ENCODE data around the gene SPAG16. TPM values are rescaled to one million over a fixed set of nuclear protein-coding genes. Genes with fewer than 3 reads are reported as not detected.
"Not testable (repeated sequence)": the region's sequence is repeated elsewhere in the genome, so short reads cannot be mapped to it uniquely, and the experiment has no call there.

Gene SPAG16
- total RNA-seq, 2 donors from 2014 or later = 27.1 to 29.2 TPM

GRCh38 chr2:213410687-213411086 lies 126.4 kb downstream of the SPAG16 start:
- DNase-seq (ENCODE audit: low spot score); H3K4me1 ChIP-seq (replicated peaks); H3K27ac ChIP-seq; H3K27me3 ChIP-seq (replicated peaks; ENCODE audit: insufficient read depth); intact Hi-C loops (cut with DNase I); H3K36me3 ChIP-seq; H3K9me3 ChIP-seq; H3K4me3 ChIP-seq: not testable (repeated sequence)
- WGBS = 92% methylated on average over 9 of the region's 9 CpGs

- Histone ChIP-seq H3K9me3 (no peaks in the 10 kb centered on the region), H3K36me3 (no peaks in the 10 kb centered on the region), H3K27me3 (replicated peaks; ENCODE audit: insufficient read depth) (no peaks in the 10 kb centered on the region), H3K27ac (no peak overlapping the region), H3K4me1 (replicated peaks) (no peaks in the 10 kb centered on the region), H3K4me3 (no peak overlapping the region)
- 76% methylated on average over 10 of the region's 10 CpGs for WGBS
- no peak for TF ChIP-seq POLR2AphosphoS5 (IDR thresholded peaks at IDR 0.05)
- no peak for TF ChIP-seq POLR2A (IDR thresholded peaks at IDR 0.05)
- TF ChIP-seq CTCF (IDR thresholded peaks at IDR 0.05) = no peak
- intact Hi-C loops (cut with DNase I) = no loop called here
- DNase-seq (ENCODE audit: low spot score) = no peak
These were observed 127.5 kb downstream of the SPAG16 start for GRCh38 chr2:213411582-213412289.

- H3K4me1 ChIP-seq (replicated peaks) = no peaks in the 10 kb centered on the region
- intact Hi-C loops (cut with DNase I) = no loop called here
- no peaks in the 10 kb centered on the region for H3K27me3 ChIP-seq (replicated peaks; ENCODE audit: insufficient read depth)
- no peaks in the 10 kb centered on the region for H3K36me3 ChIP-seq
- no peak overlapping the region for H3K27ac ChIP-seq
- no peak for DNase-seq (ENCODE audit: low spot score)
- TF ChIP-seq CTCF (IDR thresholded peaks at IDR 0.05) (no peak), POLR2AphosphoS5 (IDR thresholded peaks at IDR 0.05) (no peak), POLR2A (IDR thresholded peaks at IDR 0.05) (no peak)
- H3K9me3 ChIP-seq = no peaks in the 10 kb centered on the region
- H3K4me3 ChIP-seq = no peak overlapping the region
- 100% methylated on average over 1 of the region's 1 CpG for WGBS
These were observed 130.8 kb downstream of the SPAG16 start for GRCh38 chr2:213415093-213415492.

- Histone ChIP-seq H3K9me3 (no peaks in the 10 kb centered on the region), H3K27ac (no peak overlapping the region), H3K27me3 (replicated peaks; ENCODE audit: insufficient read depth) (no peaks in the 10 kb centered on the region), H3K4me1 (replicated peaks) (no peaks in the 10 kb centered on the region), H3K4me3 (no peak overlapping the region), H3K36me3 (no peaks in the 10 kb centered on the region)
- TF ChIP-seq CTCF (IDR thresholded peaks at IDR 0.05) = no peak
- no peak for TF ChIP-seq POLR2AphosphoS5 (IDR thresholded peaks at IDR 0.05)
- no peak for TF ChIP-seq POLR2A (IDR thresholded peaks at IDR 0.05)
- intact Hi-C loops (cut with DNase I) = no loop called here
- DNase-seq (ENCODE audit: low spot score) = no peak
- 22% methylated on average over 1 of the region's 1 CpG for WGBS
These were observed 132.6 kb downstream of the SPAG16 start for GRCh38 chr2:213416832-213417231.

- H3K9me3 ChIP-seq = no peaks in the 10 kb centered on the region
- TF ChIP-seq POLR2AphosphoS5 (IDR thresholded peaks at IDR 0.05) (no peak), CTCF (IDR thresholded peaks at IDR 0.05) (no peak), POLR2A (IDR thresholded peaks at IDR 0.05) (no peak)
- H3K27me3 ChIP-seq (replicated peaks; ENCODE audit: insufficient read depth) = no peaks in the 10 kb centered on the region
- no peak for DNase-seq (ENCODE audit: low spot score)
- H3K4me1 ChIP-seq (replicated peaks) = no peaks in the 10 kb centered on the region
- WGBS = 51% methylated on average over 1 of the region's 1 CpG
- no peak overlapping the region for H3K4me3 ChIP-seq
- no peak overlapping the region for H3K27ac ChIP-seq
- intact Hi-C loops (cut with DNase I) = no loop called here
- no peaks in the 10 kb centered on the region for H3K36me3 ChIP-seq
These were observed 135.7 kb downstream of the SPAG16 start for GRCh38 chr2:213419980-213420379.

All from prostate gland (tissue), 2 donors.